Lower leg skin (tissue), 3 donors: ENCODE data around the gene AACS.

Source experiments
- POLR2A ChIP-seq, 2 donors: fragments of 450-650 bp; IDR thresholded peaks; one replicate each; pipeline ENCODE4 v1.6.1; 2016 to 2017; ENCODE audit warnings: antibody characterized with exemption in 2 of 2, mild to moderate bottlenecking in 1 of 2, moderate library complexity in 1 of 2
- TF ChIP-seq, protein P1 (sequence below), 3 donors: fragments of 450-650 bp; IDR thresholded peaks; one replicate each; pipeline ENCODE4 v1.5.1; 2016; ENCODE audit warnings: antibody characterized with exemption in 3 of 3, mild to moderate bottlenecking in 3 of 3, moderate library complexity in 2 of 3

GRCh38 chr12:125131958-125132357 is 66.7 kb downstream of the AACS start:
- TF ChIP-seq, protein P1, sequence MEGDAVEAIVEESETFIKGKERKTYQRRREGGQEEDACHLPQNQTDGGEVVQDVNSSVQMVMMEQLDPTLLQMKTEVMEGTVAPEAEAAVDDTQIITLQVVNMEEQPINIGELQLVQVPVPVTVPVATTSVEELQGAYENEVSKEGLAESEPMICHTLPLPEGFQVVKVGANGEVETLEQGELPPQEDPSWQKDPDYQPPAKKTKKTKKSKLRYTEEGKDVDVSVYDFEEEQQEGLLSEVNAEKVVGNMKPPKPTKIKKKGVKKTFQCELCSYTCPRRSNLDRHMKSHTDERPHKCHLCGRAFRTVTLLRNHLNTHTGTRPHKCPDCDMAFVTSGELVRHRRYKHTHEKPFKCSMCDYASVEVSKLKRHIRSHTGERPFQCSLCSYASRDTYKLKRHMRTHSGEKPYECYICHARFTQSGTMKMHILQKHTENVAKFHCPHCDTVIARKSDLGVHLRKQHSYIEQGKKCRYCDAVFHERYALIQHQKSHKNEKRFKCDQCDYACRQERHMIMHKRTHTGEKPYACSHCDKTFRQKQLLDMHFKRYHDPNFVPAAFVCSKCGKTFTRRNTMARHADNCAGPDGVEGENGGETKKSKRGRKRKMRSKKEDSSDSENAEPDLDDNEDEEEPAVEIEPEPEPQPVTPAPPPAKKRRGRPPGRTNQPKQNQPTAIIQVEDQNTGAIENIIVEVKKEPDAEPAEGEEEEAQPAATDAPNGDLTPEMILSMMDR (IDR thresholded peaks at IDR 0.05): no peak
- no peak for TF ChIP-seq POLR2A (IDR thresholded peaks at IDR 0.05)
